Right atrium auricular region (tissue), 2 donors: ENCODE data around the gene ITIH3. TPM values are rescaled to one million over a fixed set of nuclear protein-coding genes. Genes with fewer than 3 reads are reported as not detected.

ENCODE experiments used
- DNase-seq: peaks from one replicate; pipeline ENCODE4 v3.0.0-alpha.2; 2019; ENCODE audit warnings: low spot score
- H3K27ac ChIP-seq, 2 donors: fragments of 200-600 bp; sonication (generic); 1 replicate in 1 of 2; 2 replicates in 1 of 2; pipeline ENCODE4 v1.5.1; 2016 to 2019
- H3K27me3 ChIP-seq, 2 donors: fragments of 200-600 bp; sonication (generic); one replicate each; pipeline versions ENCODE4 v1.5.1 to v1.6.0; 2017 to 2019
- H3K36me3 ChIP-seq: fragments of 200-600 bp; sonication (generic); one replicate; pipeline ENCODE4 v1.5.1; 2016
- H3K4me1 ChIP-seq, 2 donors: fragments of 200-600 bp; sonication (generic); one replicate each; pipeline versions ENCODE4 v1.5.1 to v1.6.0; 2017 to 2019
- H3K4me3 ChIP-seq, 2 donors: fragments of 200-600 bp; sonication (generic); 1 replicate in 1 of 2; 2 replicates in 1 of 2; pipeline ENCODE4 v1.5.1; 2017 to 2019; ENCODE audit warnings: mild to moderate bottlenecking in 1 of 2, moderate library complexity in 1 of 2
- H3K9me3 ChIP-seq, 2 donors: fragments of 200-600 bp; sonication (generic); one replicate each; pipeline ENCODE4 v1.5.1; 2019
- CTCF ChIP-seq, 2 donors: fragments of 200-600 bp; sonication (generic); IDR thresholded peaks; one replicate each; pipeline ENCODE4 v1.5.1; 2019; ENCODE audit warnings: antibody characterized with exemption in 2 of 2
- total RNA-seq, 2 donors: library from RNA; depleted of rRNA; stranded (reverse); fragments of >200 nt; gene quantifications; one replicate each; pipeline ENCODE4 v1.1.0, GENCODE V29; 2016

Gene ITIH3
- total RNA-seq, 2 donors from 2014 or later = 0.19 to 2.1 TPM

GRCh38 chr3:52787672-52788625 is 6.6 kb upstream of the ITIH3 start:
- H3K9me3 ChIP-seq = no peaks in the 10 kb centered on the region
- H3K36me3 ChIP-seq = no peaks in the 10 kb centered on the region
- no peaks in the 10 kb centered on the region for H3K4me1 ChIP-seq
- no peak for DNase-seq
- H3K4me3 ChIP-seq = no peak overlapping the region
- H3K27ac ChIP-seq = no peak overlapping the region
- no peak for TF ChIP-seq CTCF (IDR thresholded peaks at IDR 0.05)
- no peaks in the 10 kb centered on the region for H3K27me3 ChIP-seq

- no peak for DNase-seq
- H3K27ac ChIP-seq = no peak overlapping the region
- no peaks in the 10 kb centered on the region for H3K36me3 ChIP-seq
- no peaks in the 10 kb centered on the region for H3K9me3 ChIP-seq
- H3K27me3 ChIP-seq = no peaks in the 10 kb centered on the region
- H3K4me3 ChIP-seq = no peak overlapping the region
- no peaks in the 10 kb centered on the region for H3K4me1 ChIP-seq
- TF ChIP-seq CTCF (IDR thresholded peaks at IDR 0.05) = no peak
Measured at GRCh38 chr3:52788890-52789745, 5.5 kb upstream of the ITIH3 start.

- no peak overlapping the region for H3K4me3 ChIP-seq
- H3K27ac ChIP-seq = no peak overlapping the region
- no peaks in the 10 kb centered on the region for H3K27me3 ChIP-seq
- H3K36me3 ChIP-seq = no peaks in the 10 kb centered on the region
- no peaks in the 10 kb centered on the region for H3K9me3 ChIP-seq
- DNase-seq = no peak
- no peak for TF ChIP-seq CTCF (IDR thresholded peaks at IDR 0.05)
- no peaks in the 10 kb centered on the region for H3K4me1 ChIP-seq
Measured at GRCh38 chr3:52789746-52790040, 4.9 kb upstream of the ITIH3 start.

- no peaks in the 10 kb centered on the region for H3K36me3 ChIP-seq
- H3K27ac ChIP-seq = no peak overlapping the region
- no peak overlapping the region for H3K4me3 ChIP-seq
- no peak for TF ChIP-seq CTCF (IDR thresholded peaks at IDR 0.05)
- no peak for DNase-seq
- H3K27me3 ChIP-seq = no peaks in the 10 kb centered on the region
- H3K9me3 ChIP-seq = no peaks in the 10 kb centered on the region
- no peaks in the 10 kb centered on the region for H3K4me1 ChIP-seq
Measured at GRCh38 chr3:52790337-52790736, 4.3 kb upstream of the ITIH3 start.

- Histone ChIP-seq H3K27me3 (no peaks in the 10 kb centered on the region), H3K27ac (no peak overlapping the region), H3K4me3 (no peak overlapping the region), H3K9me3 (no peaks in the 10 kb centered on the region), H3K36me3 (no peaks in the 10 kb centered on the region), H3K4me1 (no peaks in the 10 kb centered on the region)
- no peak for TF ChIP-seq CTCF (IDR thresholded peaks at IDR 0.05)
- no peak for DNase-seq
Measured at GRCh38 chr3:52790741-52791140, 3.9 kb upstream of the ITIH3 start.
